Astrocyte of the hippocampus (primary cell): ENCODE data around the gene PAPPA2.

ENCODE experiments used
- DNase-seq: peaks from one replicate; pipeline ENCODE4 v3.0.0; 2011; ENCODE audit warnings: low read depth, low spot score

PAPPA2 gene

DNA sequence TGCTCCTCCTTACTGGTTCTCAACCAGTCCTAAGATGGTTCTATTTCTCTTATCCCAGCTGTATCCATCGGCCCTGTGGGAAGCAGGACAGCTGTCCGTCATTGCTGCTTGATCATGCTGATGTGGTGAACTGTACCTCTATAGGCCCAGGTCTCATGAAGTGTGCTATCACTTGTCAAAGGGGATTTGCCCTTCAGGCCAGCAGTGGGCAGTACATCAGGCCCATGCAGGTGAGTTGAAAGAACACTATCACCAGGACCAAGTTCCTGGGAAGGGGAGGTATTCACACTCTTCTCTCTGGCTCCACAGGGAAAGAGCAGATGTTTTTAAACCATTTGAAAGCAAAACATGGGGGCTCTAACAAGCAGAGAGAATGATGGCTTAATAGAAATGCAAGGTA is 302.6 kb downstream of the PAPPA2 start:
- DNase-seq = no peak

DNA sequence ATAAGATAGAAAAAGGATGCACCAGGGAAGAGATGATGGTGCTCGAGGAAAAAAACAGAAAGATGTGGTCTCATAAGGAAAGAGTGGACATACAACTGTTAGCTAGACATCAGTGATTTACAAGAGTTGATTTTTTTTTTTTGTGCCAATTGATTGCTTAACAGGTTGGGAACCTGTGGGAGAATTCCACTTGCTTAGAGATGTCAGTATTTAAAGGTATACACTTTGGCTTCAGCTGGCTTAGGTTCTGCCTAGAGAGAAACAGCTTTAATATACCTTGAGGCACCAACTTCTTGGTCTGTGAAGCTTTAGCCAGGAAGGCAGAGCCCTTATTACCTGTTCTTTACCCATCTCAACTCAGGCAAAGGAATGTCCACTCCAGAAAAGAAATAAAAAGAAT is 303.8 kb downstream of the PAPPA2 start:
- DNase-seq = no peak

DNA sequence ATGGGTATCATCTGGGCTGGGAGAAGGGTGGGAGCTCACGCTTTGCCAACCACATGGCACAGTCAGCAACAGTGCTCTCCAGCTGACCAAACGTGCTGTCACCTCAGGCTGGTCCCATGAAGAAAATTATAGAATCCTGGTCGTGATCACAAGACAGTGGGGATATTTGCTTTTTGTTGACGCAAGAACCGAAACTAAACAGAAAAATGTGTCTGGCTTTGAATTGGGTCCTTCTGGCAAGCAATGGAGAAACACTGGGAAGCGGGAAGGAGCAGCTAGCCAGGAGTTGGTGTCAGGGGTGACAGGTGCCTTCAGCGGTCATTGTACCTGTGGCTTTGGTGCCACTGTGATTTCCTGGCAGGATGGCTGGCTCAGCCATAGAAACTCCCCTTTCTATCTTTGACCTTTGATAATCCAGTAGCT is 304.8 kb downstream of the PAPPA2 start:
- no peak for DNase-seq

DNA sequence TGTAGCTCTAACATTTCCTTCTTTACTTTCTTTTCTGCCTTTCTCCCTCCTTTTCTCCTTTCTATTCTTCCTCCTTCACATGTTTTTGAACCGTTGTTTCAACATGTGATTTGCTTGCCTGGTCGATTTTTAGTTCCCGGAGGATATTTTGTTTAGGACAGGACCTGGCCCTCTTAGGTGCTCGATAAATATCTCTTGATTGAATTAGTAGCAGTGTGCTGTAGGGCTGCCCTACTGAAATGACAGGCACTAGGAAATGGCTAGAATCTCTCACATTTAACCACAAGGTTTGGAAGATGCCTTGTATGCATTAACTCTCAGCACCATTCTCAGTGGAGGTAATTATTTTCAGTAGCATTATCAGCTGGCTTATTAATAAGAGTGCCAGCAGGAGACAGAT is 305.6 kb downstream of the PAPPA2 start:
- DNase-seq = no peak

DNA sequence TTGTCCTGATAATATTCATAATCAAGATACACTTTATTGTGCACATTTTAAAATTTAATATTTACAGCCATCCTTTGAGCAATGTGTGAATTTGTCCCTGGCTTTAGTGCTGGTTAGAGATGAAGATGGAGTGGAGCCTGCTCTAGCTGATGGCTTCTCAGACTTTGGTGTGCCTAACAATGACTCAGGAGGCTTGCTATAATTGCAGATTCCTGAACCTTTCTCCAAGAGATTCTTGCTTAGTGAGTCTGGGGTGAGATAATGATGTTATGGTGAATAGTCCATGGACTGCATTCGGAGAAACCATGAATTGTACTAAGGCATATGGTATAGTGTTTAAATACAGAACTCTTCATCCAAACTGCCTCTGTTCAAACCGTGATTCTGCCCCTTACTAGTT is 307.1 kb downstream of the PAPPA2 start:
- no peak for DNase-seq

DNA sequence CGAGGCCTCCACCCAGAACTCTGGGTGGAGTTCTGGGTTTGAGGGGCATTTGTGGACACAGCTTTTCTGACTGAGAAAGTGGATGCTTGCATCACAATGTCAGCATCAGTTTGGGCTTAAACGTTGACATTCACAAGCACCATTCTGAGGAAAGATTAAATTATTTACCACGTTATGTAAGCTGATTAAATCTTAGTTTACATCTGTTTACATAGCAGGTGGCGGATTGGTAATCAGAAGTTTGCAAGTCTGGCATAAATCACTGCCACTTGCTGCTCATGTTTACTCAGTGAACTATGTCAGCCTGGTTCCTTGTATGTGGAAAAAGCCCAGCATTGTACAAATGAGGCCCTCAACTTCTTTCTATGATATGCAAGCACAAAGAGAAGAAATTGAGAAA is 310.1 kb downstream of the PAPPA2 start:
- DNase-seq = no peak

DNA sequence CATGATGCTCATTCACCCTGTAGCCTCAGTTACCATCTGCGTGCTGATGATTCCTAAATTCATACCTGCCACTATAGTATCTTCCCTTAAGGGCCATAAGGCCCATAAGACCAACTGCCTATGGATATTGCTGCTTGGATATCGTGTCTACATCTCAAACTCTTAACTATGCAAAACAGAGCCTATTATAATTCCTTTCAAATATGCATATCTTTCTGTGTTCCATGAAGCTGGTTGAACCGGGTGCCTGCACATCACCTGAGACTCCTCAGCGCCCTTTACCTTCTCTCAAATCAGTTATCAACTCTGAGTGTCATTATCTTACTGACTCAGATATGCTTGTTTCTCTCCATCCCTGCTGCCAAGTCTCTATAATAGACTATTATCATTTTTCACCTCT is 311.2 kb downstream of the PAPPA2 start:
- DNase-seq = no peak

DNA sequence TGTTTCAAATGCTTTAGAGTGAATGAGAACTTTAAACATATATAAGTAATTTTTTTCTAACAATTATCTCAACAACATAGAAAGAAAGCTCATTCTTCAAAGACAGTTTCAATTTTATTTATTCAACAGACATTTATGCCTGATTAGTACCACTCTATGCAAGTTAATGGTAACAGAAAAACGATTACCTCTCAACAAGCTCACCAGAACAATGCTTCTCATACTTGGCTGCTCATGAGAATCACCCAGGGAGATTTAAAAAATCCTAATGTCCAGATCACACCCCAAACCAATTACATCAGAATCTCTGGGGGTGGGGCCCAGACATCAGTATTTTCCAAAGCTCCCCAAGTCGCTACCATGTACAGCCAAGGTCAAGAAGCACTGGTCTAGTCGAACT is 312.4 kb downstream of the PAPPA2 start:
- no peak for DNase-seq

DNA sequence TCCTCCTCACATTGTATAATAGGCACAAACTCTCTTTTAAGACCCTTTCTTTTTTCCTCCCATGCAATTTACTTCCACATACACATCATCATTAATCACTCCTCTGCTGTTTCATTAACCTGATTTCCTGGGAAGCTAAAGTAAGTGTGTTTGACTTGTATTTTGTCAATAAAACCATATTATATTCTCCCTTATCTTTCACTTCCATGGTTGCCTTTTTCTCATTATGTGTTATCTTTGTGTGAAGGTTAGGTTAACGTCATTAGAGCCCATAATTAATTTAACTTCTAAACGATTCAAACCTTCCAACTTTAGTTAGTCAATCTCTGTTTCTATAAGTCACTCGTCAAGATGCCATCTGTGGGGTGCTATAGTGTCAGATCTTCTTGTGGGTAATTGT is 313.0 kb downstream of the PAPPA2 start:
- no peak for DNase-seq

DNA sequence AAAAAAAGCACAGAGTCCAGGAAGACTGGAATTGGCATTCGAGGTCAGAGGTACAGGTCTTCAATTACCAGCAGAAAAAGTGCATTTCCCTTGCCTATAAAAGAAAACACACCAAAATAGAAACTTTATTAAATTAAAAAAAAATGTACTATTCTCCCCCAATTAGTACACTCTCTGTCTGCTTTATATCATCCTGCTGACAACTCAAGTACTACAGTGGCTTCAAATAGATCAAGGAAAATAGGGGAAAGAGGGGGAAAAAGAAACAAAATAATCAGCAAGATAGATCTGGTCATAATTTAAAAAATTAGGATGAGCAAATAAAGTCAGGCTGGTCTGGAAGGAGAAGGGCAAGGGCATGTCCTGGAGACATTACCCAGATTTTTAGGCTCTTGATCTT is 315.1 kb downstream of the PAPPA2 start:
- DNase-seq = no peak

DNA sequence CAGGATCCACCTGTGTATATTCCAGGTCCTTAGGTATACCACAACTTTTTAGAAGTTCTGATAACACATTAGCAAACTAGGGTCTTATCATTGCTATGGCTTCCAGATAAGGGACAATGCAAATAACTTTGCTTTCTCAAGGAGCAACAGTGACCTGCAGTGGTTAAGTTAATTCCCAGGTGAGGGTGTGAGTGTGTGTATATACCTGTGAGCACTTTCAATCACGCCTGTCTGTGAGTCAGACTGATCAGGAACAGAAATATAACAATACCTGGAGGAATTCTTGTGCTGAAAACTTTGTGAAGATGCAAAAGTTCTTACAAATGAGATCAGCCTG is 317.0 kb downstream of the PAPPA2 start:
- DNase-seq = no peak

DNA sequence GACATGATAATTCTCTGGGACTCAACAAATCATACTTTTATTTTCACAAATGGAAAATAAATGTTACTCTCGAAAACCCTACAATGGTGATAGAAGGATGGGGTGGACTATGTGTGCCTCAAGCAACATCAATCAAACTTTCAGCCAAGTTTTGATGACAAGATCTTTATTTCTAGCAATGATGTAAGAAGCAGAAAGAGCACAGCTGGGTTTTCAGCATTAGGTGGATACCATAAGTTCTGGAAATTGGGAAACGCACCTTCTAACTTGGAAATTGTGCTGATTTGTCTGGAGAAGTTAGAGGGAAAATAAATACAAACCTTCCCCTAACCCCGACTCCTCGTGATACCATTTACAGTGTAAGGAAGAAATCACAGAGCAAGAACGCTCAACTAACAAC is 320.3 kb downstream of the PAPPA2 start:
- no peak for DNase-seq

DNA sequence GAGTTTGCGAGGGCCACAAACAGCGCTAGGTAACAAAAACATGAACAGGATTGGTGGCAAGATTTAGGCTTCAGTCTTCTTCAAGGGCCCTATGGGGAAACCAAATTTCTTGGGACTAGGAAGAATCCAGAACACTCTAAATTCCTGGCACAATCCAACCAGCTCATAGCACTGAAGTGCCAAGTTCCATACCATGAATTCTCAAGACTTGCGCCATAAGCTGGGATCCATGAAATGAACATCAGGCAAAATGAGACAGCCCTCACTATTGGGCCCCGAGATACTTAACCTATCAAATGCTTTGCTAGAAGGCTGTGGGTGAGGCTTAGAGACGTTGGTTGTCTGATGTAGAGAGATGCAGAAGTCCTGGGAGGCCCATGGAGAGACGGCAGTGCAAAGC is 322.1 kb downstream of the PAPPA2 start:
- no peak for DNase-seq

DNA sequence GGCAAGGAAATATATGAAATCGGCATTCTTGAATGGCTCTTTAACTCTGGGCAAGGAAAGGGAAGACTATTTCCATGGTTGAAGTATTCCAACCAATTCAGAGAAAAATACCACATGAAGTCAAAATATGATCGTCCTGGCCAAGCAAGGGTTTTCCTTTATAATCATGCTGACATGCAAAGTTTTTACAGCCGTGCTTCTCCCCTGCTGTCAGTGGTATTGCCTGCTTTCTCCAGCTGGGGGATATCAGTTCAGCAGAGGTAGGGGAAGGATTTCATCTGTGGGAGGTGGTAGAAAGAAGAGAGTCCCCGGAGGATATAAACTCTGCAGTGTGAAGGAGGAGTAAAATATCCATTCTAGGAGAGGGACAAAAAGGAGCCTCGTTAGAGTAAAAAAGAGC is 322.8 kb downstream of the PAPPA2 start:
- DNase-seq = no peak

DNA sequence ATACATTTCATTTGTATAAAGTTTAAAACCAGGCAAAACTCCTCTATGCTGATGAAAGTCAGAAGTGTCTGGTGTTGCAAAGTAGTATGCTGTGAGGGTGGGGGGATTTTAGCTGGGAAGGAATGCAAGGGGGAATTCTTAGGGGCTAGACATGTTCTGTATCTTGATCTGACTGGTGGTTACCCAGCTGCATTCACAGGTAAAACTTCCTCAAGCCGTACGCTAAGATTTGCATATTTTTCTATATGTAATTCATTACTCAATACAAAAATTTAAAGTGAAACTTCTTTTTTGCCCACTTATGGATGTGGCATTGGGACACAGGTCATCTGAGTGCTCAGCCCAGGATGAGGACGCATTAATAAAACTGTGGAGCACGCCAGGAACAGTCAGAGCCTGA is 323.3 kb downstream of the PAPPA2 start:
- DNase-seq = no peak

DNA sequence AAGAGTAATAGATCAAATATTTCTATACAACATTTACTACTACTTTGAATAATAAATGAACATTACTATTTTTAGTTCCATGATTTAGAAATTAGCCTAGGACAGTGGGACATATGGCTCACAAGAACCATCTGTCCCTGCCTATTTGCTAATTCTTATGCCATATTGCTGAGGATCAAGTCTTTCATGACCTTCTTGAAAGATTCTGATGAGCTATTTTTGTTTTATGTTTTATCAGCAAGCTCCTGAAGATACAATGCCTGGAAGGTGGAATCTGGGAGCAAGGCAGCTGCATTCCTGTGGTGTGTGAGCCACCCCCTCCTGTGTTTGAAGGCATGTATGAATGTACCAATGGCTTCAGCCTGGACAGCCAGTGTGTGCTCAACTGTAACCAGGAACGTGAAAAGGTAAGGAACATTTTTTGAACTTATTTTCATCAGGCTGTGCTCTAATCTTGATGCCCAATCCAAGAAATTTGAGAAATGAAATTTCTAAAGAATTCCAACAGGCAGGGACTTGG is 326.7 kb downstream of the PAPPA2 start:
- peak; percentile 77 for DNase-seq

DNA sequence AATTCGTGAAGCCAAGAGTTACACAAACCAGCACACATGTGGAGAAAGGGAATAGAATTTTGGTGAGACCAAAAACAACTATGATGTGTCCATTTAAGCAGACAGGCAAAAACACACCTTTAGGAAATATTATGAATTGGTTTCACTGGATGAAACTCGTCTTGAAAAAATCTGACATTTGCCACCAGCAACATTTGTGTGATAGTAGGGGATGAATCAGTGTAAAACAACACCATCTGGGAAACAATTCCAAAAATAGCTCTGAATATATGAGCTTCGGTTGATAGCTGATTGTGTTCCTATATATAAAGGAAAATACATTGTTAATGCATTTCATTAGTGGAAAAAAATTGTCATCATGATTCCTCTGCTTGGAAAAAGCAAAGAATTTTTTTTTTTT is 327.8 kb downstream of the PAPPA2 start:
- DNase-seq = no peak

DNA sequence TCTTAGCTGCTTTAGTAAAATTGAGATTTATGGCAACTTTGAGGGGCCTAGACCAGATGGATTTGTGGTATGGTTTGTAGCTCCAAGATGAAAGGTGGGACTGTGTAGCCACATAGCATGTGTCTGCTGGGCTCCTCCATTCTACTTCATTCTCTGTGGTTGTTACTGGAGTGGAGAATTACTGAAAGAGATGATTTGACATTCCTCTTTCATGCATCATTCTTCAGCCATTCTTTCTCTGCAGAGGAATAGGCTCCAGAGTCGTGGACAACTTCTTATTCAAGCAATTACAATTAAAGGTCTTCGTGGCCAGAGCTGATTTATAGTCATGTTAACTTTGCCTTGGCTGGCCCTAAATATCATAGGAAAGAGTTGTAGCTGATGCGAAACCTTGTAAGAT is 328.9 kb downstream of the PAPPA2 start:
- DNase-seq = peak; percentile 49

DNA sequence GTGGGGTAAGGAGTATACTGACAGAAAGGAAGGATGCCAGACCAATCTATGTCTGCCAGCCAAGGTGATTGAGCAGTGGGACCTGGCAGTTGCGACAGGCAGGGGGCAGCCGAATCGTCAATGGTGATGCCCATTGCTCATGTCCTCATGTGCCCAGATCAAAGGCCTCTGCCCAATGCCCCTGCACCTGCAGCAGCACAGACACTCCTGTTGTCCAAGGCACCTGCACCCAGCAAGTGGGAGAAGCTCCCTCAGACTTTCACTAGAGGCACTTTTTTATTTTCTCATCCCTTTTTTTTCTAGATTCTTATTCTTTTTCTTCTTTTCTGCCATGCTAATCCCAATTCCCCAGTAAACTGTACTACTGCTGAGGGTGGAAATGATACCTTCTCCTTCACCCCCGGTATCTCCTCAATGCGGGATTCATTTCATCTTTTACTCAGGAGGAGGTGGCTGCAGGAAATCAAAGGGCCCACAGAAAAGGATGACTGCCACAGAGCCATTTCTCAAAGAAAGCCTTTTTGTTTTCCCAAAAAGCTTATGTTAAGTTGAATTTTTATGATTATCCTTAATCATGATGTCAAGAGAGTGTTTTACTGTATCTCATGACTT is 332.0 kb downstream of the PAPPA2 start:
- DNase-seq = no peak

DNA sequence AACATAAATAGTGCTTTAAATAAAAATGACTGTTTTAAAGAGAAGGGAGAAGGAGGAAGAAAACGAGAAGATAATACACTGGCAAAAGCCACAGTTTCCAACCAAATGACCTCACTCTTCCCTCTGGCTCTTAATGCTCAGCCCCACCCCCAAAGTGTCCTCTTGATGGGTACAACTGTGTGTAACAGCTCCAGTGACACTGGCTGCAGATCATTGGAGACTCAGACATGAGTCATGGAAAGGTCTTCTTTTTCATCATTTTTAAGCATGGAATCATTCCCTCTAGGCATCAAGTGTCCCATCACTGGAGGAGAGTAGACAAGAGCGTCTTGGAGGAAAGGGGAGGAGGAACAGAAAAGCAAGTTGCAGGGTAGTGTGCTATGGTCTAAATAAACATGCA is 333.0 kb downstream of the PAPPA2 start:
- no peak for DNase-seq

DNA sequence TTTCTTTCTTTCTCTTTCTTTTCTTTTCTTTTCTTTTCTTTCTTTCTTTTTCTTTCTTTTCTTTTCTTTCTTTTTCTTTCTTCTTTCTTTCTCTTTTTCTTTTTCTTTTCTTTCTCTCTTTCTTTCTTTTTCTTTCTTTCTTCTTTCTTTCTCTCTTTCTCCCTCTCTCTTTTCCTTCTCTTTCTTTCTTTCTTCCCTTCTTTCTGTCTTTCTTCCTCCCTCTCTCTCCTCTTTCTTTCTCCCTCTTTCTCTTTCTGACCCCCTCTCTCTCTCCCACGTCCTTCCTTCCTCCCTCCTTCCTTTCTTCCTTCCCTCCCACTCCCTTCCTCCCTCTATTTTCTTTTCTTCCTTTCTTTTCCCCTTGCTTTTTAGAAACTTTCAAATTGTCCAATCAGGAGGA is 333.6 kb downstream of the PAPPA2 start:
- no peak for DNase-seq

DNA sequence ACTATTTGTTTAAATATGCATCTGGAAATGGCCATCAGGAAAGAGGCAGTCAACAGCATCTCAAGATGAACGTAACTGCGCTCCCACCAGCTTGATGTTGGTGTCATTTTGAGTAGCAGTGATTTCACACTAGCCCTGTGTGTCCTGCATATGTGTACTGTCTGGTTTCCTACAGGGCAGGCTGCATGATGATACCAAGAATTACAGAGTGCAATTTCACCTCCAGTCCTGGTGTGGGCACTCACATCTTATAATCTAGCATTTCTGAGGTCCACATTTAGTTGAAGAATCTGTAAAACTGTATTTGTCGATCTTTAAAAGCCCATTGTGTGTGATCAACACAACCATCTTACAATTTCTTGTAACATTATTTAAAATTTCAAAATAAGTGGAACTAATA is 336.4 kb downstream of the PAPPA2 start:
- DNase-seq = no peak

DNA sequence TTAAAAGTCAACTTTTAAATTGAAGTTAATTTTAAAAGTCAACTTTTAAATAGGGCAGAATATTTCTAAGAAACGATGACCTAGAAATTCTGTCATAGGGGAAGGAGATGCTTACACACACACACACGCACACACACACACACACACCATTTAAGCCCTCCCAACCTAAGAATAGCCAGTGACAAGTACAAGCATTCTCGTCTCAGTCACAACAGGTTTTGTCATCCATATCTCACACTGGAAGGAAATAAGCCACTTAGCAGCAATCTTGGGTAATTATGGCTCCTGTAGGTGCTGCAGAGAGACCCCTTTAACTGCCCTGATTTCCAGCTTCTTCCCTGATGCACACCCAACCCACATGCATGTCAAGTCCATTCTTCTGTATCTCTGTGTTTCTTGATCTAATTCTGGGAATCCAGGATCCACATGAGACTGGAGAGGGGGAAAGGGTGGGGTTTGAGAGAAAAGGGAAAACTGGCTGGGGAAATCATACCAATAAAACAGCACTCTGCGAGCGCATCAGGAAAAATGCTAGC is 338.1 kb downstream of the PAPPA2 start:
- DNase-seq = no peak

DNA sequence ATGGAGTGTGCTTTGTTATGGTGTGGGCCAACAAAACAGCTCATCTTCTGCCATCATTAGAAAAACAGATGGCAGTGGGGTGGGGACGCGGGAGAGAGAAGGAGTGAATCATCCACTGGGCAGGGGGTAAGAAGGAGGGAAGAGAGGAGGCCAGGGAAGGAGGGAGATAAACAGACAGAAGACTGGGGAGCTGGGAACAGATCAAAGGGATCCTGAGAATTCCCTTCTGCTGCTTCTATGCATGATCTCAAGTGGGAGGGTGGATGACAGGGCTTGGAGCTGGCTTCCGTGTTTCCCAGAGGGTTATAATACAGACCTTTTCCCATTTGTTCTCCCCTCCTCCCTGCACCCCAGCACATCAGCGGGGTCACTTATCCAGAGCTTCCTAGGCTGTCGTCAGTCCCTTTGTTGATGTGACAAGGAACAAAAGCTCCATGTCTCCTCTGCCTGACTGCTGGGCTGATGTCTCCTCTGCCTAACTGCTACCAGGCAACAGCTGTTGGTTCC is 338.6 kb downstream of the PAPPA2 start:
- no peak for DNase-seq
